Kidney (tissue), 14 donors: ENCODE measurements around the gene RPS21. TPM values are rescaled to one million over a fixed set of nuclear protein-coding genes. Genes with fewer than 3 reads are reported as not detected.

Experiments
- DNase-seq, 5 donors: peaks; one replicate each; pipeline ENCODE4 v3.0.0-alpha.2; 2013 to 2020
- FAIRE-seq: peaks from 2 replicates; lab custom pipeline; 2012; peaks lifted over from hg19 to GRCh38; lab: Jason Lieb, UNC
- H3K27ac ChIP-seq, 2 donors: one replicate each; pipeline ENCODE4 v1.7.0; 2013; ENCODE audit warnings: low read depth in 2 of 2, low read length in 2 of 2, inconsistent platforms in 1 of 2
- H3K27me3 ChIP-seq: one replicate; pipeline ENCODE4 v1.7.1; 2013; ENCODE audit warnings: low read length, inconsistent platforms; ENCODE audit not compliant: control insufficient read depth, insufficient read depth
- H3K36me3 ChIP-seq, 3 donors: one replicate each; pipeline versions ENCODE4 v1.7.0 to v1.7.1; 2013; ENCODE audit warnings: low read length in 3 of 3, control low read depth in 1 of 3, inconsistent platforms in 1 of 3; ENCODE audit not compliant: insufficient read depth in 3 of 3, control insufficient read depth in 2 of 3
- H3K4me1 ChIP-seq, 3 donors: one replicate each; pipeline versions ENCODE4 v1.7.0 to v1.7.1; 2013; ENCODE audit warnings: low read length in 3 of 3, inconsistent platforms in 1 of 3, low read depth in 1 of 3; ENCODE audit not compliant: control insufficient read depth in 2 of 3, insufficient read depth in 2 of 3
- H3K4me3 ChIP-seq, 3 donors: one replicate each; pipeline versions ENCODE4 v1.7.0 to v1.8.1; 2013; ENCODE audit warnings: low read length in 3 of 3, control low read depth in 1 of 3, inconsistent platforms in 1 of 3
- H3K9ac ChIP-seq, 3 donors: one replicate each; pipeline versions ENCODE4 v1.7.0 to v1.7.1; 2013; ENCODE audit warnings: low read length in 3 of 3, control low read depth in 1 of 3, inconsistent platforms in 1 of 3
- H3K9me3 ChIP-seq, 3 donors: one replicate each; pipeline versions ENCODE4 v1.7.0 to v1.7.1; 2013; ENCODE audit warnings: low read length in 3 of 3, control low read depth in 1 of 3, inconsistent platforms in 1 of 3; ENCODE audit not compliant: control insufficient read depth in 2 of 3, insufficient read depth in 1 of 3
- CTCF ChIP-seq: IDR thresholded peaks from 3 replicates; pipeline ENCODE4 v1.5.1; 2012; ENCODE audit warnings: mild to moderate bottlenecking, moderate library complexity, borderline replicate concordance; ENCODE audit not compliant: insufficient read depth; ENCODE audit errors: extremely low read depth
- intact Hi-C: fragments of 100-400 bp; cut with DNase I; formaldehyde crosslinking; loops from one replicate; pipeline ENCODE4 v1.11.1; 2022
- polyA plus RNA-seq: library from polyadenylated mRNA; stranded (reverse); fragments of 350-450 nt; fragmentation: Illumina TruSeq; extraction: RNeasy Lipid Tissue Mini Kit (QIAGEN cat#74804); gene quantifications from one replicate; pipeline ENCODE4 v1.2.3, GENCODE V29; 2014; ENCODE audit warnings: low read depth, low replicate concordance; ENCODE audit not compliant: insufficient read depth
- total RNA-seq: library from RNA; stranded (reverse); fragmentation: NEBNext Ultra II Directional; extraction: Animal tissue kit (Norgen Biotek cat#: 25700); gene quantifications from one replicate; pipeline ENCODE4 v1.2.1, GENCODE V29; 2021
- donor health status: control.
- donor health status: control.
- donor health status: control.
- donor health status: control.
- donor health status: control.
- donor health status: DM: yes; HTN: yes; CAD: no.
- donor health status: Normal renal cell carcinoma (clear cell type).

RPS21 gene
- total and polyA plus RNA-seq, 2 donors from 2014 or later, result 1,221 to 2,336 TPM

- Histone ChIP-seq H3K27me3 (no peaks in the 10 kb centered on the region), H3K36me3 (no peaks in the 10 kb centered on the region), H3K4me1 (peaks cover 0 to 30% (median 18%) of the 10 kb centered on the region in 3 donors), H3K9me3 (no peaks in the 10 kb centered on the region), H3K9ac (peak overlapping the region in 1 of 3 donors; percentile 67), H3K4me3 (peak overlapping the region in 2 of 3 donors; percentile 57 to 63), H3K27ac (no peak overlapping the region)
- no peak for DNase-seq
- FAIRE-seq, result no peak
- TF ChIP-seq CTCF, result no peak
- intact Hi-C loops, result no loop called here
Observed at GRCh38 chr20:62405981-62406513, 19.1 kb downstream of the RPS21 start.

DNA sequence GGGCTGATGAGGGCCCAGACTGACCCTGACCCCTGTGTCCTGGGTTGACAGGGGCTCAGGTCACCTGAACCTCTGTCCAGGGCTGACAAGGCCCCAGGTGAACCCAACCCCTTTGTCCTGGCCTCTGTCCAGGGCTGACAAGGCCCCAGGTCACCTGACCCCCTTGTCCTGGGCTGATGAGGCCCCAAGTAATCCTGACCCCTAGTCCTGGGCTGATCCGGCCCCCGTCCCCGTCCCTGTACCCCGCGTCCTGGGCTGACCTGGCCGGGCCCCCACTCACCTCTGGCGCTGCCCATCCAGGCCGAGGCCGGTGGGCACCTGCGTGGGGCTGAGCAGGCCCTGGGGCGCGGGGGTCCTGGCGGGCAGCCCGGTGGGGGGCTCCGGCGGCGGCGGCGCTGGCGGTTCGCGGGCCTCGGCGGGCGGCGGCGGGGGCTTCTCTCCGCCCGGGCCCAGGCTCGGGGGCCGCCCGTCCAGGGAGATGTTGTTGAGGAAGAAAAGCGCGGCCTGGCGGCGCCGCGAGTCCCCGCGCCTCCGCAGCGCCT is 19.8 kb downstream of the RPS21 start:
- no peak overlapping the region for H3K27ac ChIP-seq
- peak in 2 of 5 donors; percentile 20 to 81 for DNase-seq
- no peaks in the 10 kb centered on the region for H3K36me3 ChIP-seq
- FAIRE-seq, result no peak
- no peaks in the 10 kb centered on the region for H3K27me3 ChIP-seq
- H3K4me3 ChIP-seq, result peak overlapping the region; percentile 51 to 63 (median 57)
- H3K9me3 ChIP-seq, result no peaks in the 10 kb centered on the region
- H3K9ac ChIP-seq, result peak overlapping the region; percentile 22 to 67 (median 63)
- peaks cover 0 to 30% (median 18%) of the 10 kb centered on the region in 3 donors for H3K4me1 ChIP-seq
- intact Hi-C loops, result no loop called here
- no peak for TF ChIP-seq CTCF

DNA sequence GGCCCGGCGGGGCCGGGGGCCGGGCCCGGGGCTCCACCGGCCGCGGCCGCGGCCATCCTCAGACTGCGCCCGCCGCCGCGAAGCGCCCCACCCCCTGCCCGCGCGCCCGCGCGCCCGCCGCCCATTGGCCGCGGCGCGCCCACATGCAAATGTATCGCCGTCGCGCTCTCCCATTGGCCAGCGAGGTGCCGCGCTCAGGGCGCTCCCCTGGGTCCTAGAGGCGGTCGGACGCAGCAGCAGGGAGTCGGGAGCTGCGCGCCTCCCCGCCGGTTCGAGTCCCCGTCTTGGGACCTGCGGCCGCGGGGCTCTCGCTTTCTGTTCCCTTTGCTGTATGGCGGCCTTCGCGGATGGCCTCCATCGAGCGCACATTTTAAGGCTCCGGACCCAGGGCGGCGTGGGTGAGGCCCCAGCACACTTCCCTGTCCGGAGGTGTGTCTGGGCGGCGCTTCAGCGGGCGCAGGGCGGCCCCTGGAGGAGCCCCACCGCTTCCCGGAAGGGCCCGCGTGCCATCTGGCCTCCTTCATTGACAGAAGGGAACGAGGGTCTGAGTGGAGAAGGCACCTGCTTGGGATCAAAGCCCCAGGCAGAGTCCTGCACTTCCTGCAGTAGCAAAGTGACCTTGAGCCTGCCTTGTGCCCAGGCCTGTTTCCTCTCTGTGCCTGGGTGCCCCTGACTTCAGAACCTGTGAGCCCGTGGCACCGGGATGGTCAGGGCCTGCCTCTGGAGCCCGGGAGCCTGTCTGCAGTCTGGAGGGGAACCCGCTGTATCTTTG is 20.5 kb downstream of the RPS21 start, which contains the start of gene CABLES2:
CABLES2 (minus strand) TSS at position 65 of the 772 bp plus-strand sequence; CDS start at position 56, 9 bp downstream.
- H3K9ac ChIP-seq, result peak within 1 kb of the TSS; percentile 22 to 67 (median 63)
- H3K36me3 ChIP-seq, result no peaks in the 10 kb centered on the region
- no peak within 1 kb of the TSS for H3K27ac ChIP-seq
- H3K4me3 ChIP-seq, result peak within 1 kb of the TSS; percentile 51 to 63 (median 57)
- no peaks in the 10 kb centered on the region for H3K9me3 ChIP-seq
- FAIRE-seq, result no peak
- no peak for TF ChIP-seq CTCF
- peak; percentile 94 to 97 (median 95) for DNase-seq
- H3K27me3 ChIP-seq, result no peaks in the 10 kb centered on the region
- intact Hi-C loops, result no loop called here
- peaks cover 0 to 30% (median 18%) of the 10 kb centered on the region in 3 donors for H3K4me1 ChIP-seq
